Measurements from ENCODE around the gene SIRPB2. TPM values are rescaled to one million over a fixed set of nuclear protein-coding genes. Genes with fewer than 3 reads are reported as not detected.

SIRPB2 gene
- total and polyA plus RNA-seq, 7 donors: 0.18 to 1.8 (median 1.1) TPM

DNA sequence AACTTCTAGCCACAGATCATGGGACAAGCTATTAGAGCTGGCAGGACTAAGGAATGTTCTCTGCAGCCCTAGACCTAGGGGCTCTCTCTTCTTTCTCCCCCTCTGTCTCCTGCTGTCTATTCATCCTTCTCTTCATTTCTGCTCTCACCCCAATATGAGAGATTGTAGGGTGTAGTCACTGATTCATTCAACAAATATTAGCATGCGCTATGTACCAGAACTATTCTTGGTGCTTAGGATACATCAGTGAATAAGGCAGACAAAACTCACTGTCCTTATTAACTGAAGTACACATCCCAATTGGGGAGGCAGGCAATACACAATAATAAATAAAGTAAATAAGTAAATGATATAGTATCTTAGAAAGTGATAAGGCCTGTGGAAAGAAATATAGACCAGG is 14.7 kb upstream of the SIRPB2 start:
- DNase-seq (no peak), ATAC-seq (no peak)
- Histone ChIP-seq H3K4me1 (no peaks in the 10 kb centered on the region), H3K4me3 (no peak overlapping the region), H3K27ac (no peak overlapping the region), H3K27me3 (ENCODE audit: insufficient read depth in 3 of 3, low read length in 2 of 3) (peaks cover 0 to 5% (median 0%) of the 10 kb centered on the region in 3 donors), H3K36me3 (ENCODE audit: insufficient read depth in 1 of 2, low read depth in 1 of 2) (no peaks in the 10 kb centered on the region), H3K9me3 (no peaks in the 10 kb centered on the region)
- TF ChIP-seq, protein P1, sequence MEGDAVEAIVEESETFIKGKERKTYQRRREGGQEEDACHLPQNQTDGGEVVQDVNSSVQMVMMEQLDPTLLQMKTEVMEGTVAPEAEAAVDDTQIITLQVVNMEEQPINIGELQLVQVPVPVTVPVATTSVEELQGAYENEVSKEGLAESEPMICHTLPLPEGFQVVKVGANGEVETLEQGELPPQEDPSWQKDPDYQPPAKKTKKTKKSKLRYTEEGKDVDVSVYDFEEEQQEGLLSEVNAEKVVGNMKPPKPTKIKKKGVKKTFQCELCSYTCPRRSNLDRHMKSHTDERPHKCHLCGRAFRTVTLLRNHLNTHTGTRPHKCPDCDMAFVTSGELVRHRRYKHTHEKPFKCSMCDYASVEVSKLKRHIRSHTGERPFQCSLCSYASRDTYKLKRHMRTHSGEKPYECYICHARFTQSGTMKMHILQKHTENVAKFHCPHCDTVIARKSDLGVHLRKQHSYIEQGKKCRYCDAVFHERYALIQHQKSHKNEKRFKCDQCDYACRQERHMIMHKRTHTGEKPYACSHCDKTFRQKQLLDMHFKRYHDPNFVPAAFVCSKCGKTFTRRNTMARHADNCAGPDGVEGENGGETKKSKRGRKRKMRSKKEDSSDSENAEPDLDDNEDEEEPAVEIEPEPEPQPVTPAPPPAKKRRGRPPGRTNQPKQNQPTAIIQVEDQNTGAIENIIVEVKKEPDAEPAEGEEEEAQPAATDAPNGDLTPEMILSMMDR (IDR thresholded peaks at IDR 0.05): no peak
- WGBS, 3 donors: 61 to 100% (median 69%) methylated on average over 1 of the region's 1 CpG
- intact Hi-C loops (cut with DNase I): no loop called here

DNA sequence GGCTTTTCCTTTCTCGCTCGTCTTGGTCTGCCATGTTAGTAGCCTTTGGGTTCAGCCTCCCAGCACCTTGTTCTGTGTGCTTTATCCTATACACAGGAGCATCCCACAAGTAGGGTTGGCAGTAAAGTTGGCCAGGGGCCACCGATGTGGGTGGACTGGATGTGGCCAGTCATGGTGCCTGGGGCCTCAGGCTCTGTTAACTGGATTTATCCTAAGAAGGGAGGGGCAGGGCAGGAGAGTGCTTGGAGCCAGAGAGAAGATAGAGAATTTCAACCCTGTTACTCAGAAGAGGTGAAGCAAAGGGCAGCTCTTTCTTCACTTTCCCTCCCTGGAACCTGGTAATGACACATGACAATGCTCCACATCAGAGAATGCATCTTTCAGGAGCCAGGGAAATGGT is 14.1 kb upstream of the SIRPB2 start:
- DNase-seq: no peak
- no peak for ATAC-seq
- Histone ChIP-seq H3K4me3 (no peak overlapping the region), H3K4me1 (no peaks in the 10 kb centered on the region), H3K27me3 (ENCODE audit: insufficient read depth in 3 of 3, low read length in 2 of 3) (peaks cover 0 to 5% (median 0%) of the 10 kb centered on the region in 3 donors), H3K27ac (no peak overlapping the region), H3K36me3 (ENCODE audit: insufficient read depth in 1 of 2, low read depth in 1 of 2) (no peaks in the 10 kb centered on the region), H3K9me3 (no peaks in the 10 kb centered on the region)
- 59 to 81% (median 79%) methylated on average over 3 of the region's 3 CpGs for WGBS, 3 donors
- intact Hi-C loops (cut with DNase I): no loop called here
- TF ChIP-seq, protein P1 (IDR thresholded peaks at IDR 0.05): no peak

DNA sequence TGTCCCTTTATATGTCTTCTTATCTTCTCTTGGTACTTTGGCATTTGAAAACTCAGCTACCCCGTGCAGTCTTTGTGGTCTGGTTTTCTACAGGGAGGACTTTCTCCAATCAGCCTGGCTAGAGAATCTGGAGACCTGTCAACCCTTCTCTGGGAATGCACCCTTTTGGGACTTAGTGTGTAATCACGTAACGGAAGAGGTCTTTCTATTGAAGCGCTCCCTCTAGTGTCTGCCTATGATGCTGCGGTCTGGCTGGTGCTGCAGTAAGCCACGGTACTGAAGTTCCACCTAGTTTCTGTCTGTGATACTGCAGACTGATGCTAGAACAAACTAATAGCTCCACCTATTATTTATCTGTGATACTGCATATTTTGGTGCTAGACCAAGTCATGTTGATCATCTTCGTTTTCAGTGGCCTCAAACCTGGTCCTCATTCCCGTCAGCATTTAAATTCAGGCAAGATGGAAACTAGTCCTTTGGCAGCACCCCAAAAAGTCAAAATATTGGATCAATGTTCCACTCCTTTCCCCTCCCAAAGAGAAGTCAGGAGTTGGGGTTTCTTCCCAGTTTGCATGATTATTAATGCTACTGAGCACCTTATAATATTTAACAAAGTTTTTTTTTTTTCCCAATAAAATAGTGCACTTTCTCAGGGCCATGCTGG is 12.5 kb upstream of the SIRPB2 start:
- H3K27me3 ChIP-seq (ENCODE audit: insufficient read depth in 3 of 3, low read length in 2 of 3): peaks cover 0 to 5% (median 0%) of the 10 kb centered on the region in 3 donors
- H3K27ac ChIP-seq: no peak overlapping the region
- TF ChIP-seq, protein P1 (IDR thresholded peaks at IDR 0.05): peak; percentile 67
- H3K36me3 ChIP-seq (ENCODE audit: insufficient read depth in 1 of 2, low read depth in 1 of 2): no peaks in the 10 kb centered on the region
- H3K4me3 ChIP-seq: no peak overlapping the region
- intact Hi-C loops (cut with DNase I): no loop called here
- DNase-seq (peak; percentile 42 to 61), ATAC-seq (peak; percentile 47 to 80 (median 78))
- no peaks in the 10 kb centered on the region for H3K4me1 ChIP-seq
- WGBS, 3 donors: 5% methylated on average over 8 of the region's 8 CpGs
- H3K9me3 ChIP-seq: no peaks in the 10 kb centered on the region

DNA sequence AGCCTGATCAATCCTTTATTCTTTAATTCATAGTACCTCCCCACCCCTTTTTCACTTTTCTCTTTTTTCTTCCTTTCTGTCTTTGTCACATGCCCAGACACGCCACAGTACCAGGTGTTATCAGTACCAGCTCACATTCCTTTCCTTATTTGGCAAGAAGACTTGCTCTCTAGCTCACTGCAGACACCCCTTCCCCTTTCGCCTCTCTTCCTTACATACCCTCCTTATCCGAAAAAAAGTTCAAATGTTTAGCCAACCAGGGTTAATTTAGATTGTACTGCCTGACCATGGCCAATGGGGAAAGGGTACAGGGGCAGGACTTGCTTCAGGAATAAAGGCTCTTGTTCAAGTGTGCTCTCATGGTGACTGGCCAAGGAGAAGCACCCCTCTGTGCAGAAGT is 9.3 kb upstream of the SIRPB2 start:
- intact Hi-C loops (cut with DNase I): no loop called here
- Histone ChIP-seq H3K4me3 (no peak overlapping the region), H3K36me3 (ENCODE audit: insufficient read depth in 1 of 2, low read depth in 1 of 2) (no peaks in the 10 kb centered on the region), H3K27me3 (ENCODE audit: insufficient read depth in 3 of 3, low read length in 2 of 3) (peaks cover 0 to 5% (median 0%) of the 10 kb centered on the region in 3 donors), H3K27ac (no peak overlapping the region), H3K9me3 (no peaks in the 10 kb centered on the region), H3K4me1 (no peaks in the 10 kb centered on the region)
- TF ChIP-seq, protein P1 (IDR thresholded peaks at IDR 0.05): no peak
- DNase-seq (no peak), ATAC-seq (no peak)
- WGBS, 3 donors: 39 to 45% (median 44%) methylated on average over 3 of the region's 3 CpGs
